ENCODE data around the gene MAGI1.
"Not testable (repeated sequence)": the region's sequence is repeated elsewhere in the genome, so short reads cannot be mapped to it uniquely, and the experiment has no call there.

Gene MAGI1

DNA sequence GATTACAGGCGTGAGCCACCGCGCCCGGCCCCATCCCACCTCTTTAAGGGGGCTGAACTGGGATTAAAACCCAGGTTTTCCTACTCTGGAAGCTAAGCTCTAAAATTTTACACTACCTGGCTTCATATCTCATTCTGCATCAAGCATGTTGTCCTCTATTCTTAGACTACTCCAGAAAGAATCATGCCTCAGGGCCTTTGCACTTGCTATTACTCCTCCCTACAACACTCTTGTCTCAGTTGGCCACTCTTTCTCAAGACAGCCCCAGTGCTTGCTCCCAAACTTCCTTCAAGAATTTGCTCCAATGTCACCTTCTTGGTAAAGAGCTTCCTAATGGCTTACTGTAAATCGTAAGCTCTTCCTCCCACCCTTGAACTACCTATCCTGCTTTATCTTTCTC is 521.7 kb downstream of the MAGI1 start:
- H3K4me3 ChIP-seq (ENCODE audit: low read depth, low read length): no peak overlapping the region

- H3K4me3 ChIP-seq (ENCODE audit: low read depth, low read length): not testable (repeated sequence)
Observed at GRCh38 chr3:65514317-65514716, 524.4 kb downstream of the MAGI1 start.

GRCh38 chr3:65509423-65509794 is 529.3 kb downstream of the MAGI1 start:
- H3K4me3 ChIP-seq (ENCODE audit: low read depth, low read length): peak overlapping the region; percentile 36

- peak overlapping the region; percentile 36 for H3K4me3 ChIP-seq (ENCODE audit: low read depth, low read length)
Observed at GRCh38 chr3:65508750-65509422, 529.8 kb downstream of the MAGI1 start.

DNA sequence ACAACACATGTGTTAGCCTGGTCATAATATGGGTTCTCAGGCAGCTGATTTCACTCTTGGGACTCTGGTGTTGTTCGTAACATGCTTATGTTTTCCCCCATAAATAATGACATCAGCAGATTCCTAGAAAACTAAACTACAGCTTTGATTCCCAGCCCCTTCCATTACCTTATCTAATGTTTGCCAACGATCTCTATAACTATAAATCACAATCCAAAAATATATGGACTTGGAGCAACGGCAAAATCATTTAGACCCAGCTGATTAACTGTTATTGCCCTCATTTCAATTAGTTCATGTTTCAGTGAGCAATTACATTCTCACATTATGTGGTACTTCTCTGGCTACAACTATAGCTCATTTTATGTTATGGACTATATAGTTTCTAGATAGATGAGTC is 531.3 kb downstream of the MAGI1 start:
- H3K4me3 ChIP-seq (ENCODE audit: low read depth, low read length): no peak overlapping the region

- H3K4me3 ChIP-seq (ENCODE audit: low read depth, low read length): no peak overlapping the region
Observed at GRCh38 chr3:65503776-65504175, 534.9 kb downstream of the MAGI1 start.

- no peak overlapping the region for H3K4me3 ChIP-seq (ENCODE audit: low read depth, low read length)
Observed at GRCh38 chr3:65502526-65502925, 536.2 kb downstream of the MAGI1 start.

DNA sequence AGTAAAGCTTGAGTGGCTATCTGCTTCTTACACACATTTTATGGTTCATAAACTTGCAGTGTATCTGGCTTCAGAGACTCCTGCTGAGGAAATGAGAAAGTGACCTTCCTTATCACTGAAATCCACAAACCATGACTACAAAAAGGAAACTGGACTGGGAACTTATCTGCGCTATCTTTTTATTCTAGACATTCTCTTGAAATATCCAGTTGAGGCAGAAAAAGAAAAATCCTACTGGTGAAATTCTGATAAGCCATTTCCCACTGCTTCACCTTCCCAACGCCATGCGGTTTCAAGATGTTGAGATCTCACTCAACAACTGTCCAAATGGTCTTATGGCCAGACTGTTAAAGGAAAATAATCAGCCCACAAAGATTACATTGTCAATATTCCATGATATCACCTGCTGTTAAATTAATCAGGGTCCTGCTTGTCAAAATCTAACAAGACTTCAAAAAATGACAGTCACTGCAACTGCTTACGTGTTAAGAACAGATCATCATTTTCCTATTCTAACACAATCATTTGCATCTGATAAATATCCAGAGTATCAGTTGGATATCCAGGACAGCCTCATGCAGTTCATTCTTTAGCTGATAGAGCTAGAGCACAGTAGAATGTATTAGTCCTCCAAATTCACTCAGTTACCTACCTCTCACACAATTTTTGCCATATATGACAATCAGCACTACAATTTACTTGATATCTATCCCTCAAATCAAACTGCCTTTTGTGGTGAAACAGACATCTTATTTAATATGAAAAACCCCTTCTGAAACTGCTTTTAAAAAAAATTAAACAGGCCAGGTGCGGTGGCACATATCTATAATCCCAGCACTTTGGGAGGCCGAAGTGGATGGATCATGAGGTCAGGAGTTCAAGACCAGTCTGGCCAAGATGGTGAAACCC is 538.1 kb downstream of the MAGI1 start:
- H3K4me3 ChIP-seq (ENCODE audit: low read depth, low read length): no peak overlapping the region

- H3K4me3 ChIP-seq (ENCODE audit: low read depth, low read length): no peak overlapping the region
Observed at GRCh38 chr3:65497846-65498245, 540.9 kb downstream of the MAGI1 start.

DNA sequence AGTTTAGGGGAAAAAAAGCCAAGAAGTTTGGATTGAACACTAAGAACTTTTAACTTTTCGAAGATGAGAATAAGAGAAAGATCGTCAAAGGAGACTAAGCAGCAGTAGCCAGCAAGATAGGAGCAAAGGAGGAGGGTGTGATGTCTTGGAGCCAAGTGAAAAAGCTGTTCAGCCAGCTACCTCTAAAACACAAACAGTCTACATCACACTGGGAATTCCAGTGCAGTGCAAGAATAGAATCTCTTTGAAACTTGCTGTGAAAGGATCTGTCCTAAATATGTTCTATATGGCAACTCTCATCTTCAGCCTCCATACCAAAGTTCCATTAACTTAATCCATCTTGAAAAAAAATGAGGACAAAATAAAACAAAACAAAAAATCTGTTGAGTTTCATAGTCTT is 541.5 kb downstream of the MAGI1 start:
- no peak overlapping the region for H3K4me3 ChIP-seq (ENCODE audit: low read depth, low read length)

DNA sequence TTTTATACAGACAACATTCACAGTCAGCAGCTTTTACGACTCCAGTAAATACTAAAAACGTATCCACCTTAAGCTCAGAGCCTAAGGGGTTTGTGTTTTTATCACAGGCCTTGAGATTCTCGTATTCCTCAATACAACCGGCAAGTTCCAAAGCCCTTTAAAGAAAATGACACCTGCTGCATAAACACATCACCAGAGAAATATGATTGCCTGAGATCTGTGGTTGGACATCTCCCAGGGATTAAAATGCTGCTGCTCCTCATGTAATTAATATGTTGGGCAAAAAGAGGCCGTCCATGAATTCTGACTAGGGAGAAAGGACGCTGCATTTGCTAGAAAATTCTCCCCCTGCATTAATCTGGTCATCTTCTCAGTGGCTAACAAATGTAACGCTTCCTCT is 544.8 kb downstream of the MAGI1 start:
- H3K4me3 ChIP-seq (ENCODE audit: low read depth, low read length): no peak overlapping the region

- H3K4me3 ChIP-seq (ENCODE audit: low read depth, low read length): no peak overlapping the region
Observed at GRCh38 chr3:65493371-65493882, 545.3 kb downstream of the MAGI1 start.

DNA sequence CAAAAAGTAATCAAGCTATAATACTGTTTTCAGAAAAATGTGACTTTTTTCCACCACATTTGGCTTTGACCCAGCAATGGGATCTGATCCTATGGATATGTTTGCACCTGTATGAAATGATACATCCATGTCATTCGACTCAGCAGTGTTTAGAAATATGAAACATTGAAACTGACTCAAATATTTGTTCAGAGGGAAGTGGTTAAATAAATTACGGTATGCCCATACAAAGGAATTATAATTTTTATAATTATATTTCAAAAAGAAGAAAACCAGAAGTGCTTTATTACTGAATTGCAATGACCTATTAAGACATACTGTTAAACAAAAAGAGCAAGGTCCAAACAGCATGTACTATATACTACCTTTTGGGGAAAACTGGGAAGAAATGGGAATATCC is 546.5 kb downstream of the MAGI1 start:
- H3K4me3 ChIP-seq (ENCODE audit: low read depth, low read length): no peak overlapping the region

DNA sequence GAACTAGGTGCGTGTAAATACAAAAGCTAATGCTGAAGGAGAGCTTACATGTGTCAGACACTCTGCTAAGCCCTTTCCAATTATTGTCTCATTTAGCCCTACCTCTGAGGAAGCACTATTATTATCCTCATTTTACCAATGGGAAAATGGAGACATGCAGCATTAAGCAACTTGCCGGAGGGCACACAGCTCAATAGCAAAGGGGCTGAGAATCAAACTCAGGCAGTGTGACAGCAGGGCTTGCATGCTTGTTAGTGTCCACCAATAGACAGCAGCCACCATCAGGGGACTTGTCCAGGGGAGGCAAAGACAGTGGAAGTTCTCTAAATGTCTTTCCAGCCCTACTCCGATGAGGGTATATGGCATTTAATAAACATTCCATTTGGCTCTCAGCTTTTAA is 548.6 kb downstream of the MAGI1 start:
- H3K4me3 ChIP-seq (ENCODE audit: low read depth, low read length): no peak overlapping the region

- H3K4me3 ChIP-seq (ENCODE audit: low read depth, low read length): no peak overlapping the region
Observed at GRCh38 chr3:65489253-65489652, 549.5 kb downstream of the MAGI1 start.

- H3K4me3 ChIP-seq (ENCODE audit: low read depth, low read length): no peak overlapping the region
Observed at GRCh38 chr3:65485826-65486469, 552.8 kb downstream of the MAGI1 start.

- H3K4me3 ChIP-seq (ENCODE audit: low read depth, low read length): no peak overlapping the region
Observed at GRCh38 chr3:65484964-65485363, 553.8 kb downstream of the MAGI1 start.

DNA sequence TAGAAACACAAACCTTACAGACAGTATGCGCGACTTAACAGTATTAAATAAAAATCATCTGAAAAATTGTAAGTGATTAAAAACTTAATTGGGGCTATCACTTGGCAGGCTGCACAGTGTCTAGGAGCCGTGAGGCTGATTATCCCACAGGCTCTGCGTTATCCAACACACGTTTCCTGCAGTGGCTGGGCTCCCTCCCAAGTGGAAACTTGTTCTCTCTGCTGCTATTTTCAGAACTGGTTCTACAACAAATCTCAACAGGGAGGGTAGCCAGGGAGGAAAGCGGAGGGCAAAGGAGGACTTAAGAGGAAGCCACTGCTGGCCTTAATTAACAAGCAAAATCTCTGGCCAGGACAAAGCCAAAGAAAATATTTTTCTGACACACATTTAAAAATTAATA is 555.2 kb downstream of the MAGI1 start:
- no peak overlapping the region for H3K4me3 ChIP-seq (ENCODE audit: low read depth, low read length)

- no peak overlapping the region for H3K4me3 ChIP-seq (ENCODE audit: low read depth, low read length)
Observed at GRCh38 chr3:65483011-65483410, 555.7 kb downstream of the MAGI1 start.

GRCh38 chr3:65481085-65481484 is 557.6 kb downstream of the MAGI1 start:
- no peak overlapping the region for H3K4me3 ChIP-seq (ENCODE audit: low read depth, low read length)

DNA sequence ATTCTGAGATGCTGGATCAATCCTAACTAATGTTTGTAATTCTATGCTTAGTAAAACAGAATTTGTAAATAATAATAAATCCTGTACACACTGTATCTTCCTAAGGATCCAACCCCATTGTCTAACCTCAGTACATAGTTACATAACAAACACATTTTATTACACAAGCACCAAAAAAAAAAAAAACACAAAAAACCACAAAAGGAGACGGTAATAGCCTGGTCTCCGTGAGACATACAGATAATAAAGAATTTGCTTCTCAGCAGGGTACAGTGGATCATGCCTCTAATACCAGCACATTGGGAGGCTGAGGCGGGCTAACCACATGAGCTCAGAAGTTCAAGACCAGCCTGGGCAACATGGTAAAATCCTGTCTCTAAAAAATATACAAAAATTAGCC is 558.7 kb downstream of the MAGI1 start:
- no peak overlapping the region for H3K4me3 ChIP-seq (ENCODE audit: low read depth, low read length)

All from iPS-11a (cell line).